COLO668 (cell line): Measurements from ENCODE around the gene ABCG2.

Experiments used
- DNase-seq: peaks from one replicate; lab custom pipeline; 2025; ENCODE audit not compliant: unreplicated experiment; lab: John Stamatoyannopoulos, UW

ABCG2 gene

DNA sequence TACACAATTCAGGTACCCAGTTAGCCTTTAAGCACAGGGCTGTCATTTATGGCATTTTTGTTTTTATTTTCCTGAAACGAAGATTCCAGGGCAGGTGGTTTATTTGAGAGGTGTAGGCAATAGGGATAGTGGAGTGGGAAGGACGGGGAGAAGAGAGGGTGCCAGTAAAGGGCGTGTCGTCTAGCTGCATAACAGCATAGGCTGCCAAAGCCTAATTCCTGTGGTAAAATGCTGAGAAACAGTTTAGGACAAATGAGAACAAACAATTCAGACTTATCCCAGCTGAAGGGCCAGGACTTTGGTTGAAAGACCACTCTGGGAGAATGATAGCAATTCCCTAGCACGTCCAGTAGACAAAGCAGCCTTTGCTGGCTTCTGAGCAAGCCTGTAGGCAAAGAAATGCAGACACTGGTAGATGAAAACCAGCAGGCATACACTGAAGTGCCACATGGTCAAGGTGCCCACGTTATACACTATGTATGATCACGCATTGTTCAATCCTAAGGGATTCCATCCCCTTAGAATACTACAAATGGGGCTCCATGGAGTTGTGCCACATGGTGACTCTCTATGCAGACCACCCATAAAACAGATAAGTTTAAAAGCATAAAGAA lies 80.4 kb downstream of the ABCG2 start:
- DNase-seq: no peak

DNA sequence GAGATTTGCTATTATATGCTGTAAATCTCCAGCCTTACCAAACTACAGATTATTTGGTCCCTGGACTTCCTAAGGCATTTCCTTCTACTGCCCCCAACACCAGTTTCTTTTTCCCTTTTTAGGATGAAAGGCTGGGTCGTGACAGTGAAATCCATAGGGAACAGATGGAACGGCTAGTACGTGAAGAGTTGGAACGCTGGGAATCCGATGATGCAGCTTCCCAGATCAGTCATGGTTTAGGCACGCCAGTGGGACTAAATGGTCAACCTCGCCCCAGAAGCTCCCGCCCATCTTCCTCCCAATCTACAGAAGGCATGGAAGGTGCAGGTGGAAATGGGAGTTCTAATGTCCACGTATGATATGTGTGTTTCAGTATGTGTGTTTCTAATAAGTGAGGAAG lies 83.1 kb downstream of the ABCG2 start:
- no peak for DNase-seq

DNA sequence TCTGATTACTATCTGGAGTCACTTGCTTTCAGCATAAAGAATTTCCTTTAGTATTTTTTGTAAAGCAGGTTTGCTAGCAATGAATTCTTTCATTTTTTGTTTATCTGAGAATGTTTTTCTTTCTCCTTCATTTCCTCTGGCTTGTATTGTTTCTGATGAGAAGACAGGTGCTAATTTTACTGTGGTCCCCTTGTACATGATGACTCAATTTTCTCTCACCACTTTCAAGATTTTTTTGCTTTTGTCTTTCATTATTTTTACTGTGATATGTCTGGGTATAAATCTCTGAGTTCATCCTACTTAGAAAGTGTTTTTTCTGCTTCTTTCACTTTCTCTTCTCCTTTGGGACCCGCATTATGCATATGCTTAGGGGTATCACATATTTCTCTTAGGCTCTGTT lies 88.4 kb downstream of the ABCG2 start:
- DNase-seq: no peak

DNA sequence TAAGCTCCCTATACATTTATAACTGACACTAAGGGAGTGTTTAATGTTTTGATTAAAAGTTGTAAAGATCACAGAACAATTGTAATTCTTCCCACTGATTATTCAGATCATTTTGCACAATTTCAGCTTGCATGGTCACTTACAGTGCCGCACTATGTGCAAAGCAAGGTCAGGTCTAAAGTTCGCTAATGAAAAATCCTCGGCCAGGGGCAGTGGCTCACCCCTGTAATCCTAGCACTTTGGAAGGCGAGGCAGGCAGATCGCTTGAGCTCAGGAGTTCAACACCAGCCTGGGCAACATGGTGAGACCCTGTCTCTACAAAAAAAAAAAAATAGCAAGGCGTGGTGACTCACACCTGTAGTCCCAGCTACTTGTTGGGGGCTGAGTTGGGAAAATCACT lies 94.0 kb downstream of the ABCG2 start:
- no peak for DNase-seq

DNA sequence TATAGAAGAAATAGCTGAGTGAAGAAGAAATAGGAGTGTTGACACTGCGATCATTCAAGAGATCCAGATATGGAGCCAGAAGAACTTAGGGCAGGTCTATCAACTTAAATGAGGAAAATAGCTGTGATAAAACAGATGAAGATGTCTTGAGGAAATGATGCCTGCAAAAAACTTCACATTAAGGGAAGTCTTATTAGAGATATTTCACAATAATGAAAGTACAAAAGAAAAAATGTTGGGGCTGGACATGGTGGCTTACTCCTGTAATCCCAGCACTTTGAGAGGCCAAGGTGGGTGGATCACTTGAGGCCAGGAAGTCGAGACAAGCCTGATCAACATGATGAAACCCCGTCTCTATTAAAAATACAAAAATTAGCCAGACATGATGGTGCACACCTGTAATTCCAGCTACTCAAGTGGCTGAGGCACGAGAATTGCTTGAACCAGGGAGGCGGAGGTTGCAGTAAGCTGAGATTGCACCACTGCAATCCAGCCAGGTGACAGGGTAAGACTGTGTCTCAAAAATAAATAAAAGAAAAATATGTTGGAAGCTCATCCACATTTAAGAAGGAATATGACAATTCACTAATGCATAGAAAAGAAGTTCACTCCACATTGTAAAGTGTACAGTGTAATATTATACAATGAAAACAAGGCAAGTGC lies 94.7 kb downstream of the ABCG2 start:
- DNase-seq: no peak

DNA sequence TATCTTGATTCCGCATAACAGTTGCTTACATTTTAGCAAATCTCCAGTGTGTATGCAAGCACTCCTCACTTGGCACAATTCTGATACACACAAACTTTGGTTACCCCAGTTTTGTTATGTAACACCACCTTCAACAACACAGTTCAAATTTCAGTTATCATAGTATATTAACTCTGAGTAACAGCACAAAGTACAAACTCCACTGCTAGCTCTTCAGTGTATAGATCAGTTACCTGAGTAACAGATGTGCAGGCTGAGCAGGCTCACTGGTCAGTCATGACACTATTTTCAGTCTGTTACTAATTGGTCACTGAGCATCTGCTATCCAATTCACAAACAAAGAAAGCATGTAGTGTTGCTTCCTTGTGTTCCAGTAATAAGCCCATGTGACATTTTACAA lies 95.6 kb downstream of the ABCG2 start:
- no peak for DNase-seq

DNA sequence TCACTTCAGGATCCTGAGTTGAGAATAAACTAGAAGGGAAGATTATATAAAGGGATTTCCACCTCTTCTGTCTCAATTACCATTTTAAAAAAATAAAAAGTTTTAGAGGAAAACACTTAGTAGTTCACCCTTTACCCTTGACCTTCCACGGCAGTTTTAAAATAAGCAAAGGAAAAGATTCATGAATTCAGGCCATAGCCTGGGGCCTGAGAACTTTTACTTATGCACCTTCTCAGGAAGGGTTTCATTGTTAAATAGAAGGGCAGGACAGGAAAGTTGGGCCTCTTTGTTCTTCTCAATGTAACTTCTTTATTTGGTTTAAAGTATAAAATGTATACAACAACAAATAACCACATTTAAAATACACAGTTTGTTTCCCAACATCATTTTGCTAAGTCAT lies 96.1 kb downstream of the ABCG2 start:
- DNase-seq: no peak

DNA sequence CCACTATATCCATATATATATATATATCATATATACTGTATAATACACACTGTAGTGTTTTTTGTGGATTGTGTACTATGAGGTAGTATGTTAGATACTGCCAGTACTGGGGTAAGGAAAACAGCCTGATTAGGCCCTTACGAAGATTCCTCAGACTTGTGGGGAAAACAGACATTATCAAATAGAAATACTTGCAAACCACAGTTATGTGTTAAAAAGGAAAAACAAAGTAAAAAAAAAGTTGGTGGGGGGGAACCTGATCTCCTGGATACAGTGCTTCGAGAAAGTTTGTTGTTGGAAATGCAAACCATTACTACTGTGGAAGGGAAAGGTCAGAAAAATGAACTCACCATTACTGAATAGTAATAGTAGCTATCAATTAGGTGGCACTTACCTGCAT lies 98.0 kb downstream of the ABCG2 start:
- DNase-seq: no peak

DNA sequence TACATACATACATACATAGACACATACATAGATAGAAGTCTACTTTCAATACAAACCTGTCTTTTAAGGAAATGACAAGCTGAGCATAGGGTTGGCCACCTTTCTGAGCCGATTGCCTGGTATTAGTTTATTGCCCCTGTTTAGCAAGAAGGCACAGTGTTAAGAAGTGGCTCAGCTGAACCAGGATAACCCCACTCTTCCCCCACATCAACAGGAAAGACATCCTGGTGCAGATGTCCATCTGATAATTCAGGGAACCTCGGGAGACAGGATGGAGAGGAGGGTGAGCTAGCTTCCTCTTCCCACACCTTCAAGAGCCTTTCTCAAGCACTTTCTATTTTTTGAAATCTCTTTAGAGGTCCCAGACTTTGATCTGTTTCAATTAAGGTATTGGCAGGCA lies 98.7 kb downstream of the ABCG2 start:
- DNase-seq: no peak

DNA sequence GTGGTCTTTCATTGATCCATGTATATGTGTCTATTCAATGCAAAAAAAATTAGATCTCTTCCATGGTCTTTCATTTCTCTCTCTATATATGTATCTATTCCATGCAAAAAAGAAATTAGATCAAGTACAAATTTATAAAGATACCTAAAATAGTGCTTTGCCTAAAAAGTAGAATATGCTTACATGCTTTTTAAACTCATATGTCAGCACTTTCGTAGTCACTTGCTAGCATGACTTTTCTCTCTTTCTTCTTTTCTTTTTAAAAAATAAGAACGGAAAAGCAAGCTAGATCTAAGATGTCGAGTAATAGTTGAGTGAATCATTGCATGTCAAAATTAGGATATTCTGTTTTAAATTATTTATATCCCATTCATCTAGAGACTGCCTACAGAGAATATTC lies 100.1 kb downstream of the ABCG2 start:
- DNase-seq: no peak

DNA sequence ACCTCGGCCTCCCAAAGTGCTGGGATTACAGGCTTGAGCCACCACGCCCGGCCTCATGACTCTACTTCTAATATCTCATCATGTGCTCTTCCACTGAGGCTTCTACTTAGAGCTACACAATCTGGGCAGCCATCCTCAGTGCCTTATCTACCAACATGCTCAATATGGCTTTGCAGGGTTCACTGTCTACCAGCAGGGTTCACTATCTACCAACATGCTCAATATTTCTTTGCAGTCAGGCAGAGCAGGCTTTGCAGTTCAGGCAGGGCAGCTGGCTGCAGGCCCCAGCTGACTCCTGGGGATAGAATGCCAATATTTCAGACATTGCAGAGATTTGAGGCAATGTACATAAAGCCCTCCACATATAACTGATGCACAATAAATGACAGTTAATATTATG lies 103.5 kb downstream of the ABCG2 start:
- DNase-seq: no peak

DNA sequence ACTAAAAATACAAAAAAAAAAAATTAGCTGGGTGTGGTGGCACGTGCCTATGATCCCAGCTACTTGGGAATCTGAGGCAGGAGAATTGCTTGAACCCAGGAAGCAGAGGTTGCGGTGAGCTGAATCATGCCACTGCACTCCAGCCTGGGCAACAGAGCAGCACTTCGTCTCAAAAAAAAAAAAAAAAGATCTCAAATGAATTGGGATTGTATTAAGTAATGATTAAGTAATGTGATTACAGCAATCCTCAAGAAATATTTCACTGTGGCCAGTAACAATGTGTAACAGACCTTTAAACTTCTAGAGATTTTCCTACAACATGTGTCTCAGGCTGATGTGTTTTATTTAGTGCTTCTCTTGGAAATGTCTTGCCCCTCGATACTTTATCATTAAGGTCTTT lies 104.2 kb downstream of the ABCG2 start:
- no peak for DNase-seq

DNA sequence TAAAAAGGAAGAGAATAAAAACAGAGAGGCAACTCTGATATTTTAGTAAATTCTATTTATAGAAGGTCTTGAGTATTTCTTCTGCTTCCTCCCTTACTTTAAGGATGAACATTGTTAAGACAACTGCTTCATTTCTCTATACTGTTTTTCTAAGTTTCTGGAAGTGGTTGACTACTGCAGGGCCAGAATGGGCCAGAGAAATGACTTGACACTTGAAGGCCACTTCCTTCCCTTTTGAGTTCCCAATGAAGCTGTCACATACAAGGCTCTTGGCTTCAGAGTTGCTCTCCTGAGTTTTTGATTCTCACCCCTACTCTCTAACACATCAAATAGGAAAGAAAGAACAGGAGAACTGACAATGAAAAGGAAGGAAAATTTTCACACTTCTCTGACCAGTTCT lies 113.4 kb downstream of the ABCG2 start:
- no peak for DNase-seq

DNA sequence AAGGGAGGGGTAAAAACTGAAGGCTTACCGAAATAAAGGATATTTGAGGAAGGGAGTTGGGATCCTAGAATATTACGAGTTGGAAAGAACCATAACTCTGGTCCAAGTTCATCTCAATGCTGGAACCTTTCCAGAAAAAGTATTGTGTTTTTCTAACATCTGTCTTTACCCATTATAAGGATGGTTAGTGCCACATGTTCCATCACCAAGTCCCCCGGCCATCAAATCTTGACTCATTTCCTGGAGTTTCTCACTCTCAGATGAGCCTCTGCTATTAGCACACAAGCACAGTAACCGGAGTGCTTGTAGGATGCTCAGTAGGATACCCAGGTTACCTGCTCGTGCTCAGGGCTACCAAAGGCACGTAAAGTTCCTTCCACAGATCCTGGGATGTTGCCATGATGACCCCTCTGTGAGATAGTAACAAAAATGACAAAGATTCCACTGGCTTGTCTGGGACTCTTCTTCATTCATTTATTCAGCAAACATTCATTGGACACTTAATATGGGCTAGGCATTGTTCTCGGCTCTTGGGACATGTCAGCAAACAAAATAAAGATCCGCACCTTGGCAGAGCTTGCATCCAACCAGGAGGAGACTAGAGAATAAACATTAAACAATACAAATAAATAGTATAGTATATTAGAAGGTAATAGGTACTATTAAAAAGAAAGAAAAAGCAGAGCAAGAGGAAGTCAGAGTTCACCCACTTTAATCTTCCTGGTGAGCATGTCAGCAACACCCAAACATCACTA lies 114.7 kb downstream of the ABCG2 start:
- DNase-seq: no peak

DNA sequence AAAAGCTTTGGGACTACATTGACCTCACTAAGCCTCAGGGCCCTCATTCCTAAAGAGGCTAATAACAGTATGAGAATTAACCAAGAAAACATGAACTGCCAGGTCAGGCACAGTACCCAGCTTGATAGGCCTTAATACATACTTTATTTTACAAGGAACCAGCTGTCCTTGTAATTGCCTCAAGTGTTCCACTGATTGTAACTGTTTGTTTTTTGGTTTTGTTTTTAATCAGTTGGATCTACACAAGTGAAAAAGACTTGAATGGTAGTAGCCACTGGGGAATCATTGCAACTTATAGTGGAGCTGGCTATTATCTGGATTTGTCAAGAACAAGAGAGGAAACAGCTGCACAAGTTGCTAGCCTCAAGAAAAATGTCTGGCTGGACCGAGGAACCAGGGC lies 115.4 kb downstream of the ABCG2 start:
- no peak for DNase-seq

DNA sequence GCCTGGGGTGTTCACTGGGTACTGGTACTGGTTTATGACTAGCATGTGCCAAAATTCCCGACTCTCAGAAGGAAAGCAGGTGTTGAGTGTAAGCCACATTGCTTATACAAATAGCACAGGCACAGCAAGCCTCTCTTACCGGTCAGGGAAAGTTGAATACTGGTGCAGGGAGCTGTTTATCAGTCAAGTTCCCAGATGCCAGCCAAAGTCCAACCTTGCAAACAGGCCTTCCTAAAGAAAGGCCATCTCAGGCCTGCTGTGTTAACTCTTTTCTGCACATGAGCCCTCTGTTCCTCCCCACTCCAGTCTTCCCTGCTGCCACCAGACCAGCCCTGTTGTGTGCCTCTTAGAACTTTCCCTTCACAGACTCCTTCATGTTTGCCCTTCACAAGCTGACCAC lies 116.8 kb downstream of the ABCG2 start:
- DNase-seq: no peak

DNA sequence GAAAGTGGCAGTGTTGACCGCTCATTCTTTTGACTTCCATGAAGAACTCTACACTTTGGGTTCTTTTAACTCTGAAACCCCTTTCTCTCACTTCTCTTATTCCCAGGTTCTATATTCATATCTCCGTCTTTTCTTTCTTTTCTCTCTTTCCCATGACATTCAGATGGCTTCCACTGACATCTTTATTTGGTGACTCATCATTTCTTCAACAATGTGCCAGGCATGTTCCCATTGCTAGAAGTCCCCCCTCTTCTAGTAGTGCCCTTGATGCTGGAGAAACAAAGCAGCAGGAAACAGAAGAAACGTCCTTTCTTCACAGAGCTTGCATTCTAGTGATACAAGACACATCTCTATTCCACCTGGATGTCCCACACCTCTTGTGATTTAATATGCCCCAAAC lies 117.7 kb downstream of the ABCG2 start:
- DNase-seq: no peak
